Camera-type eye (tissue), 1 donor: ENCODE measurements around the gene HLF. TPM values are rescaled to one million over a fixed set of nuclear protein-coding genes. Genes with fewer than 3 reads are reported as not detected.

Source experiments
- total RNA-seq: library from RNA; depleted of rRNA; stranded (reverse); fragments of >200 nt; gene quantifications from one replicate; pipeline ENCODE4 v1.2.3, GENCODE V29; 2014

HLF gene
- 37.6 TPM for total RNA-seq

GRCh38 chr17:55264645-55265298 lies at the start of gene HLF:
HLF (plus strand) TSS chr17:55264960; CDS start chr17:55265485, 525 bp downstream.

Other genes with a start within 250 kb of the HLF start
- gene MMD, start 156.9 kb downstream of the HLF start, total RNA-seq: 90.1 TPM
- gene SMIM36, start 246.5 kb downstream of the HLF start, total RNA-seq: 3.7 TPM